Esophagus muscularis mucosa (tissue), 3 donors: ENCODE results near the gene NTSR1.

Source experiments
- POLR2A ChIP-seq: fragments of 450-650 bp; IDR thresholded peaks from one replicate; pipeline ENCODE4 v1.6.1; 2017; ENCODE audit warnings: antibody characterized with exemption, moderate library complexity, mild to moderate bottlenecking, low read depth
- POLR2AphosphoS5 ChIP-seq, 2 donors: sonication (generic); formaldehyde crosslinking; IDR thresholded peaks; one replicate each; pipeline ENCODE4 v1.6.1; 2017; ENCODE audit warnings: antibody characterized with exemption in 2 of 2
- TF ChIP-seq, protein P1 (sequence below), 3 experiments: fragments of 200-600 bp in 2 of 3; fragments of 450-650 bp in 1 of 3; sonication (generic) in 2 of 3; IDR thresholded peaks; one replicate each; pipeline ENCODE4 v1.5.1; 2017 to 2019; ENCODE audit warnings: antibody characterized with exemption in 3 of 3, mild to moderate bottlenecking in 2 of 3, moderate library complexity in 1 of 3

DNA sequence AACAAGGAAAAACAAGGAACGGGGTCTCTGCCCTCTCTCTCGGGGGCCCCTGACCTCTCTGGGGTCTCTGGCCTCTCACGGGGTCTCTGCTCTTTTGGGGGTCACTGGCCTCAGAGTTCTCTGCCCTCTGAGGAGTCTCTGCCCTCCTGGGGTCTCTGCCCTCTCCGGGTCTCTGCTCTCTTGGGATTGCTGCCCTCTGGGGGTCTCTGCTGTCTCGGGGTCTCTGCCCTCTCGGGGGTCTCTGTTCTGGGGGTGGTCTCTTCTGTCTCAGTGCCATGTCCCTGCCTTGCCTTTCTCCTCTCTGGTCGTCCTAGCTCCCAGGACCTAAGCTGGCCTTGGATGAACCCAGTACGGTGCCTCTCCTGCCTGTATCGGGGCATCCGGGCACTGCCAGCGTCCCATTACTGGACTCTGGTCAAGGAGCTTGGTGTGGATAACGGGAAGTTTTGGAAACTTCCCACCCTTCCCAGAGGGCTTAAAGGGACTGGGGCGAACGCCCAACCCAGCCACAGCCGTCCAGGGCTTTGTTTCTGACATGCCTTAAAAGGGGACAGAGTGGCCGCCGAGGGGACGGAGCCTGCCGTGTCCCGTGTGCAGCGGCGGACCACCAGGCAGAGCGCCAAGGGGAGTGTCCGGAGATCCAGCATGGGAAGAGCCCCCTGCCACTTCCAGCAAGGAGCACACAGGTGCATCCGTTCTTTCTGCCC, 62.9 kb downstream of the NTSR1 start:
- TF ChIP-seq, protein P1, sequence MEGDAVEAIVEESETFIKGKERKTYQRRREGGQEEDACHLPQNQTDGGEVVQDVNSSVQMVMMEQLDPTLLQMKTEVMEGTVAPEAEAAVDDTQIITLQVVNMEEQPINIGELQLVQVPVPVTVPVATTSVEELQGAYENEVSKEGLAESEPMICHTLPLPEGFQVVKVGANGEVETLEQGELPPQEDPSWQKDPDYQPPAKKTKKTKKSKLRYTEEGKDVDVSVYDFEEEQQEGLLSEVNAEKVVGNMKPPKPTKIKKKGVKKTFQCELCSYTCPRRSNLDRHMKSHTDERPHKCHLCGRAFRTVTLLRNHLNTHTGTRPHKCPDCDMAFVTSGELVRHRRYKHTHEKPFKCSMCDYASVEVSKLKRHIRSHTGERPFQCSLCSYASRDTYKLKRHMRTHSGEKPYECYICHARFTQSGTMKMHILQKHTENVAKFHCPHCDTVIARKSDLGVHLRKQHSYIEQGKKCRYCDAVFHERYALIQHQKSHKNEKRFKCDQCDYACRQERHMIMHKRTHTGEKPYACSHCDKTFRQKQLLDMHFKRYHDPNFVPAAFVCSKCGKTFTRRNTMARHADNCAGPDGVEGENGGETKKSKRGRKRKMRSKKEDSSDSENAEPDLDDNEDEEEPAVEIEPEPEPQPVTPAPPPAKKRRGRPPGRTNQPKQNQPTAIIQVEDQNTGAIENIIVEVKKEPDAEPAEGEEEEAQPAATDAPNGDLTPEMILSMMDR (IDR thresholded peaks at IDR 0.05): no peak
- TF ChIP-seq POLR2AphosphoS5 (IDR thresholded peaks at IDR 0.05) (no peak), POLR2A (no peak)
